ENCODE results near the gene EXOC4. TPM values are rescaled to one million over a fixed set of nuclear protein-coding genes. Genes with fewer than 3 reads are reported as not detected.
A peak's percentile ranks its signal among the peaks of the same experiment; 100 is the strongest.
"Not testable (repeated sequence)": the region's sequence is repeated elsewhere in the genome, so short reads cannot be mapped to it uniquely, and the experiment has no call there.

EXOC4 gene
- total and polyA plus RNA-seq, 2 donors (not counting 1 experiment from before 2014, with no cell fraction given) = 79.6 to 158 TPM

GRCh38 chr7:133642907-133643306, 390.0 kb downstream of the EXOC4 start:
- DNase-seq (ENCODE audit: low read depth in 2 of 2) = no peak
- TF ChIP-seq EZH2 (IDR thresholded peaks at IDR 0.05; ENCODE audit: low read length, missing control alignments) (no peak), CTCF (conservative IDR thresholded peaks at IDR 0.05 in 1 of 2, IDR thresholded peaks at IDR 0.05 in 1 of 2; ENCODE audit: low read depth in 1 of 2, low read length in 2 of 2) (no peak)
- H2AFZ ChIP-seq (ENCODE audit: low read length) = no peak overlapping the region
- H3K4me2 ChIP-seq (ENCODE audit: extremely low read depth, insufficient read depth, low read length) = no peak overlapping the region
- H3K9ac ChIP-seq (ENCODE audit: insufficient read depth, low read length) = no peak overlapping the region
- no peak overlapping the region for H3K27ac ChIP-seq (ENCODE audit: insufficient read depth, low read length)
- H3K79me2 ChIP-seq (ENCODE audit: control insufficient read depth, insufficient read depth, low read length) = no peaks in the 10 kb centered on the region
- no peaks in the 10 kb centered on the region for H3K27me3 ChIP-seq (ENCODE audit: control insufficient read depth, insufficient read depth, low read length)
- H3K4me1 ChIP-seq (ENCODE audit: control insufficient read depth, extremely low read depth, insufficient read depth, low read length) = peaks cover 3% of the 10 kb centered on the region
- H3K36me3 ChIP-seq (ENCODE audit: control insufficient read depth, insufficient read depth, low read length) = no peaks in the 10 kb centered on the region
- no peaks in the 10 kb centered on the region for H3K9me3 ChIP-seq (ENCODE audit: control insufficient read depth, insufficient read depth, low read depth, low read length)
- H4K20me1 ChIP-seq (ENCODE audit: control insufficient read depth, extremely low read depth, insufficient read depth, low read length) = no peaks in the 10 kb centered on the region
- no peak overlapping the region for H3K4me3 ChIP-seq (replicated peaks in 1 of 4; ENCODE audit: control extremely low read depth in 1 of 4, insufficient read depth in 1 of 4, low read depth in 3 of 4, low read length in 4 of 4)

GRCh38 chr7:133643652-133644051, 390.8 kb downstream of the EXOC4 start:
- H3K27ac ChIP-seq (ENCODE audit: insufficient read depth, low read length); H3K4me1 ChIP-seq (ENCODE audit: control insufficient read depth, extremely low read depth, insufficient read depth, low read length); DNase-seq (ENCODE audit: low read depth in 2 of 2); H3K4me2 ChIP-seq (ENCODE audit: extremely low read depth, insufficient read depth, low read length); H3K4me3 ChIP-seq (replicated peaks in 1 of 4; ENCODE audit: control extremely low read depth in 1 of 4, insufficient read depth in 1 of 4, low read depth in 3 of 4, low read length in 4 of 4); H3K36me3 ChIP-seq (ENCODE audit: control insufficient read depth, insufficient read depth, low read length); H3K27me3 ChIP-seq (ENCODE audit: control insufficient read depth, insufficient read depth, low read length); H3K79me2 ChIP-seq (ENCODE audit: control insufficient read depth, insufficient read depth, low read length); H3K9me3 ChIP-seq (ENCODE audit: control insufficient read depth, insufficient read depth, low read depth, low read length); H4K20me1 ChIP-seq (ENCODE audit: control insufficient read depth, extremely low read depth, insufficient read depth, low read length); H3K9ac ChIP-seq (ENCODE audit: insufficient read depth, low read length); H2AFZ ChIP-seq (ENCODE audit: low read length): not testable (repeated sequence)

- H2AFZ ChIP-seq (ENCODE audit: low read length) = no peak overlapping the region
- H4K20me1 ChIP-seq (ENCODE audit: control insufficient read depth, extremely low read depth, insufficient read depth, low read length) = no peaks in the 10 kb centered on the region
- no peak overlapping the region for H3K9ac ChIP-seq (ENCODE audit: insufficient read depth, low read length)
- DNase-seq (ENCODE audit: low read depth in 2 of 2) = peak; percentile 14 to 65
- no peaks in the 10 kb centered on the region for H3K9me3 ChIP-seq (ENCODE audit: control insufficient read depth, insufficient read depth, low read depth, low read length)
- H3K27me3 ChIP-seq (ENCODE audit: control insufficient read depth, insufficient read depth, low read length) = no peaks in the 10 kb centered on the region
- TF ChIP-seq EZH2 (IDR thresholded peaks at IDR 0.05; ENCODE audit: low read length, missing control alignments) = no peak
- no peak for TF ChIP-seq CTCF (conservative IDR thresholded peaks at IDR 0.05 in 1 of 2, IDR thresholded peaks at IDR 0.05 in 1 of 2; ENCODE audit: low read depth in 1 of 2, low read length in 2 of 2)
- H3K4me1 ChIP-seq (ENCODE audit: control insufficient read depth, extremely low read depth, insufficient read depth, low read length) = peaks cover 3% of the 10 kb centered on the region
- H3K36me3 ChIP-seq (ENCODE audit: control insufficient read depth, insufficient read depth, low read length) = no peaks in the 10 kb centered on the region
- no peak overlapping the region for H3K4me2 ChIP-seq (ENCODE audit: extremely low read depth, insufficient read depth, low read length)
- no peaks in the 10 kb centered on the region for H3K79me2 ChIP-seq (ENCODE audit: control insufficient read depth, insufficient read depth, low read length)
- H3K4me3 ChIP-seq (replicated peaks in 1 of 4; ENCODE audit: control extremely low read depth in 1 of 4, insufficient read depth in 1 of 4, low read depth in 3 of 4, low read length in 4 of 4) = no peak overlapping the region
- no peak overlapping the region for H3K27ac ChIP-seq (ENCODE audit: insufficient read depth, low read length)
Measured at GRCh38 chr7:133645884-133646391, 393.1 kb downstream of the EXOC4 start.

All from fibroblast of lung (primary cell).